GM18951 (cell line): ENCODE data around the gene C7orf57.
"Not testable (repeated sequence)": the region's sequence is repeated elsewhere in the genome, so short reads cannot be mapped to it uniquely, and the experiment has no call there.

Experiments
- POLR2A ChIP-seq: IDR thresholded peaks from 4 replicates; pipeline ENCODE4 v1.6.1; 2011; ENCODE audit warnings: mild to moderate bottlenecking; ENCODE audit not compliant: insufficient read length, insufficient read depth; ENCODE audit errors: extremely low read depth
- in situ Hi-C: fragments of 300-500 bp; cut with MboI; formaldehyde crosslinking; loops from one replicate; pipeline ENCODE4 v1.12.0; 2022; ENCODE audit warnings: low sequenced_read_pairs, mixed read lengths, inconsistent platforms; ENCODE audit not compliant: unreplicated experiment

Gene C7orf57

GRCh38 chr7:48035301-48035966 is at the start of gene C7orf57:
TSS of gene C7orf57 (plus strand) at chr7:48035543. CDS start at chr7:48036309, 766 bp downstream.
- in situ Hi-C loops: no loop called here
- no peak for TF ChIP-seq POLR2A

GRCh38 chr7:47988496-47989386 is 46.6 kb upstream of the C7orf57 start:
- TF ChIP-seq POLR2A: no peak

GRCh38 chr7:47989607-47990400 is 45.5 kb upstream of the C7orf57 start:
- in situ Hi-C loops: loop anchor here (5.0 kb wide), 1 partner anchor 102 kb away; no protein-coding TSS in a partner anchor

More at GRCh38 chr7:47988496-47989386, 46.6 kb upstream of the C7orf57 start:
- in situ Hi-C loops: no loop called here

GRCh38 chr7:47990592-47990991 is 44.8 kb upstream of the C7orf57 start:
- no peak for TF ChIP-seq POLR2A
- in situ Hi-C loops: loop anchor here (5.0 kb wide), 1 partner anchor 102 kb away; no protein-coding TSS in a partner anchor

- in situ Hi-C loops: loop anchor here (5.0 kb wide), 1 partner anchor 101 kb away; no protein-coding TSS in a partner anchor
Observed at GRCh38 chr7:47991270-47991669, 44.1 kb upstream of the C7orf57 start.

GRCh38 chr7:47991741-47992311 is 43.5 kb upstream of the C7orf57 start:
- in situ Hi-C loops: loop anchor here (5.0 kb wide), 1 partner anchor 100 kb away; no protein-coding TSS in a partner anchor
- peak; percentile 65 for TF ChIP-seq POLR2A

More at GRCh38 chr7:47991270-47991669, 44.1 kb upstream of the C7orf57 start:
- no peak for TF ChIP-seq POLR2A

- TF ChIP-seq POLR2A: no peak
- in situ Hi-C loops: loop anchor here (5.0 kb wide), 1 partner anchor 100 kb away; no protein-coding TSS in a partner anchor
Observed at GRCh38 chr7:47992446-47992845, 42.9 kb upstream of the C7orf57 start.

GRCh38 chr7:47999413-47999812 is 35.9 kb upstream of the C7orf57 start:
- in situ Hi-C loops: no loop called here
- TF ChIP-seq POLR2A: no peak

GRCh38 chr7:48000164-48000563 is 35.2 kb upstream of the C7orf57 start:
- in situ Hi-C loops: not testable (repeated sequence)

GRCh38 chr7:48004032-48004431 is 31.3 kb upstream of the C7orf57 start:
- in situ Hi-C loops: no loop called here
- TF ChIP-seq POLR2A: no peak

- in situ Hi-C loops: no loop called here
- no peak for TF ChIP-seq POLR2A
Observed at GRCh38 chr7:48004638-48005037, 30.7 kb upstream of the C7orf57 start.

- in situ Hi-C loops: no loop called here
- no peak for TF ChIP-seq POLR2A
Observed at GRCh38 chr7:48006866-48007265, 28.5 kb upstream of the C7orf57 start.

GRCh38 chr7:48009257-48009656 is 26.1 kb upstream of the C7orf57 start:
- in situ Hi-C loops: no loop called here
- TF ChIP-seq POLR2A: no peak
